ENCODE results near the gene ZNF281.

The ZNF281 gene

GRCh38 chr1:200388791-200389190, 21.0 kb downstream of the ZNF281 start:
- DNase-seq = no peak

- DNase-seq = no peak
Measured at GRCh38 chr1:200386416-200386815, 23.4 kb downstream of the ZNF281 start.

- DNase-seq = no peak
Measured at GRCh38 chr1:200384818-200385390, 24.9 kb downstream of the ZNF281 start.

- DNase-seq = no peak
Measured at GRCh38 chr1:200381256-200381984, 28.4 kb downstream of the ZNF281 start.

- DNase-seq = no peak
Measured at GRCh38 chr1:200380589-200381021, 29.2 kb downstream of the ZNF281 start.

- no peak for DNase-seq
Measured at GRCh38 chr1:200379940-200380588, 29.8 kb downstream of the ZNF281 start.

- DNase-seq = no peak
Measured at GRCh38 chr1:200379432-200379757, 30.4 kb downstream of the ZNF281 start.

- DNase-seq = no peak
Measured at GRCh38 chr1:200378096-200378495, 31.7 kb downstream of the ZNF281 start.

- no peak for DNase-seq
Measured at GRCh38 chr1:200376528-200376927, 33.3 kb downstream of the ZNF281 start.

- DNase-seq = no peak
Measured at GRCh38 chr1:200374569-200375295, 35.1 kb downstream of the ZNF281 start.

GRCh38 chr1:200373811-200374231, 36.0 kb downstream of the ZNF281 start:
- no peak for DNase-seq

- no peak for DNase-seq
Measured at GRCh38 chr1:200372885-200373181, 37.0 kb downstream of the ZNF281 start.

GRCh38 chr1:200372095-200372884, 37.5 kb downstream of the ZNF281 start:
- DNase-seq = no peak

GRCh38 chr1:200369706-200370105, 40.1 kb downstream of the ZNF281 start:
- DNase-seq = no peak

GRCh38 chr1:200369131-200369530, 40.7 kb downstream of the ZNF281 start:
- DNase-seq = no peak

GRCh38 chr1:200368556-200368955, 41.3 kb downstream of the ZNF281 start:
- no peak for DNase-seq

GRCh38 chr1:200367841-200368534, 41.8 kb downstream of the ZNF281 start:
- no peak for DNase-seq

GRCh38 chr1:200366577-200367253, 43.1 kb downstream of the ZNF281 start:
- no peak for DNase-seq

- DNase-seq = no peak
Measured at GRCh38 chr1:200365897-200366426, 43.9 kb downstream of the ZNF281 start.

- DNase-seq = no peak
Measured at GRCh38 chr1:200364831-200365230, 45.0 kb downstream of the ZNF281 start.

GRCh38 chr1:200364091-200364759, 45.6 kb downstream of the ZNF281 start:
- no peak for DNase-seq

Measured in right forelimb (tissue), 1 donor.